ENCODE results near the gene ABLIM1. TPM values are rescaled to one million over a fixed set of nuclear protein-coding genes. Genes with fewer than 3 reads are reported as not detected.

ABLIM1 gene
- total RNA-seq, 1 experiment from 2014 or later: 79.3 TPM

DNA sequence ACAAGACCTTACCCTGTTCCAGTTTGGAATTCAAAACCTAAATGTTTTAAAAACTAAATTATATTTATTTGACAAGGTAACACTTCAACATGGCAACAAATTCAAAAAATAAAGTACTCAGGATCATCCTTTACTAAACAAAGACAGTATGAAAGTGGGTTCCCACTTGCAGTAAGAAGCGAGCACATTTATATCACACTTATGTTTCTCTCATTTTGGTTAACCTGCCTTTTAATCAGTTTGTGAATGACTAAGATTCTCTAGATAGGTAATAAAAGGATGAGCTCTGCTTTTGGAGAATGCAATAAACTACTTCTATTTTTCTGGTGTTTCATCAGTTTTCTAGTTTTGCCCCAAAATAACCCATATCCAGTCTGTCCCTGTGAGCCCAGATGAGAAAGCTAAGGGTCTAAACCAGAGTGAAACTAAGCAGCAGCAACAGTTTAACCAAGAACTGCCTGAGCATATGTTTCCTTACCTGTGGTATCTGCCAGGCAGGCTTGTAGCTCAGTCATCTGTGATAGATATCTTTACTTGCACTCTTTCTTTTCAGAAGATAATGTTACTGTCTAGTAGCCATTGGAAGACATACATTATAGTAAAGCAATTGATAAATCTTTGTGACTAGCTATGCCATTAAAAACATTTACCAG lies 64.1 kb downstream of the ABLIM1 start:
- ChIA-PET POLR2A (no interaction called here), CTCF (no interaction called here)
- Mint-ChIP-seq H3K9me3 (ENCODE audit: unreplicated experiment) (no peaks in the 10 kb centered on the region), H3K4me3 (ENCODE audit: unreplicated experiment) (no peak overlapping the region), H3K27ac (ENCODE audit: unreplicated experiment) (no peak overlapping the region), H3K4me1 (ENCODE audit: low read depth, unreplicated experiment) (peaks cover 9% of the 10 kb centered on the region), H3K36me3 (ENCODE audit: insufficient read depth, unreplicated experiment) (peaks cover 24% of the 10 kb centered on the region), H3K27me3 (ENCODE audit: insufficient read depth, unreplicated experiment) (no peaks in the 10 kb centered on the region)
- H3K27me3 ChIP-seq (replicated peaks; ENCODE audit: control insufficient read depth, insufficient read depth, low read length): no peaks in the 10 kb centered on the region
- BruUV-seq (replicated peaks): no TSS peak
- no peaks in the 10 kb centered on the region for H3K36me3 ChIP-seq (ENCODE audit: control insufficient read depth, insufficient read depth, low read length)
- TF ChIP-seq, protein P1, sequence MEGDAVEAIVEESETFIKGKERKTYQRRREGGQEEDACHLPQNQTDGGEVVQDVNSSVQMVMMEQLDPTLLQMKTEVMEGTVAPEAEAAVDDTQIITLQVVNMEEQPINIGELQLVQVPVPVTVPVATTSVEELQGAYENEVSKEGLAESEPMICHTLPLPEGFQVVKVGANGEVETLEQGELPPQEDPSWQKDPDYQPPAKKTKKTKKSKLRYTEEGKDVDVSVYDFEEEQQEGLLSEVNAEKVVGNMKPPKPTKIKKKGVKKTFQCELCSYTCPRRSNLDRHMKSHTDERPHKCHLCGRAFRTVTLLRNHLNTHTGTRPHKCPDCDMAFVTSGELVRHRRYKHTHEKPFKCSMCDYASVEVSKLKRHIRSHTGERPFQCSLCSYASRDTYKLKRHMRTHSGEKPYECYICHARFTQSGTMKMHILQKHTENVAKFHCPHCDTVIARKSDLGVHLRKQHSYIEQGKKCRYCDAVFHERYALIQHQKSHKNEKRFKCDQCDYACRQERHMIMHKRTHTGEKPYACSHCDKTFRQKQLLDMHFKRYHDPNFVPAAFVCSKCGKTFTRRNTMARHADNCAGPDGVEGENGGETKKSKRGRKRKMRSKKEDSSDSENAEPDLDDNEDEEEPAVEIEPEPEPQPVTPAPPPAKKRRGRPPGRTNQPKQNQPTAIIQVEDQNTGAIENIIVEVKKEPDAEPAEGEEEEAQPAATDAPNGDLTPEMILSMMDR (IDR thresholded peaks at IDR 0.05; ENCODE audit: insufficient read depth in 1 of 2, low read depth in 1 of 2, low read length in 1 of 2, severe bottlenecking in 1 of 2, unreplicated experiment in 1 of 2): no peak
- no peak for DNase-seq
- H3K4me1 ChIP-seq: no peaks in the 10 kb centered on the region
- H3K4me3 ChIP-seq (ENCODE audit: low read depth, low read length): no peak overlapping the region
- no peaks in the 10 kb centered on the region for H3K9me3 ChIP-seq
- intact Hi-C loops (cut with micrococcal nuclease; ENCODE audit: unreplicated experiment): no loop called here

- Mint-ChIP-seq H3K27ac (ENCODE audit: unreplicated experiment) (no peak overlapping the region), H3K36me3 (ENCODE audit: insufficient read depth, unreplicated experiment) (peaks cover 24% of the 10 kb centered on the region), H3K4me3 (ENCODE audit: unreplicated experiment) (no peak overlapping the region), H3K27me3 (ENCODE audit: insufficient read depth, unreplicated experiment) (no peaks in the 10 kb centered on the region), H3K4me1 (ENCODE audit: low read depth, unreplicated experiment) (peaks cover 9% of the 10 kb centered on the region), H3K9me3 (ENCODE audit: unreplicated experiment) (no peaks in the 10 kb centered on the region)
- H3K9me3 ChIP-seq: no peaks in the 10 kb centered on the region
- H3K27me3 ChIP-seq (replicated peaks; ENCODE audit: control insufficient read depth, insufficient read depth, low read length): no peaks in the 10 kb centered on the region
- H3K4me3 ChIP-seq (ENCODE audit: low read depth, low read length): no peak overlapping the region
- ChIA-PET CTCF (no interaction called here), POLR2A (no interaction called here)
- TF ChIP-seq, protein P1 (IDR thresholded peaks at IDR 0.05; ENCODE audit: insufficient read depth in 1 of 2, low read depth in 1 of 2, low read length in 1 of 2, severe bottlenecking in 1 of 2, unreplicated experiment in 1 of 2): no peak
- BruUV-seq (replicated peaks): no TSS peak
- no peaks in the 10 kb centered on the region for H3K36me3 ChIP-seq (ENCODE audit: control insufficient read depth, insufficient read depth, low read length)
- DNase-seq: no peak
- no peaks in the 10 kb centered on the region for H3K4me1 ChIP-seq
- intact Hi-C loops (cut with micrococcal nuclease; ENCODE audit: unreplicated experiment): no loop called here
Observed at GRCh38 chr10:114593240-114593792, 64.8 kb downstream of the ABLIM1 start.

DNA sequence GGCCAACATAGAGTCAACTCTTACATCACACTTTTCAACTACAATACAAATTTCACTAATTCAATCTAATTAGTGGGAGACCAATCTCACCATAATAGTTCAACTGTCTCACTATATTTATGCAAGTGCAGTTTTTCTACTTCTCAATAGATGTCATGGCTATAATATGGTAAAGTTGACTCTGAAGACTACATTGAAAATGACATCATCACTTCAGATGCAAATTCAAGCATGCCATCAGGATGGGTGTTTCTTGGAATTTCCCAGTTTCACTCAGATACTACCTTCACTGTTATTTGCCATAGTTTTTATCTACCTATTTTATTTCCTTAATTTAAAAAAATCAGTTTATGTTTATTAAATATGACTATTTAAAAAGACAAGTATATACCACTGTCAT lies 67.1 kb downstream of the ABLIM1 start:
- DNase-seq: no peak
- Mint-ChIP-seq H3K27me3 (ENCODE audit: insufficient read depth, unreplicated experiment) (no peaks in the 10 kb centered on the region), H3K27ac (ENCODE audit: unreplicated experiment) (no peak overlapping the region), H3K4me3 (ENCODE audit: unreplicated experiment) (no peak overlapping the region), H3K36me3 (ENCODE audit: insufficient read depth, unreplicated experiment) (peaks cover 12% of the 10 kb centered on the region), H3K4me1 (ENCODE audit: low read depth, unreplicated experiment) (no peaks in the 10 kb centered on the region), H3K9me3 (ENCODE audit: unreplicated experiment) (no peaks in the 10 kb centered on the region)
- H3K4me1 ChIP-seq: no peaks in the 10 kb centered on the region
- H3K27me3 ChIP-seq (replicated peaks; ENCODE audit: control insufficient read depth, insufficient read depth, low read length): no peaks in the 10 kb centered on the region
- ChIA-PET POLR2A (no interaction called here), CTCF (no interaction called here)
- H3K9me3 ChIP-seq: no peaks in the 10 kb centered on the region
- intact Hi-C loops (cut with micrococcal nuclease; ENCODE audit: unreplicated experiment): no loop called here
- no peaks in the 10 kb centered on the region for H3K36me3 ChIP-seq (ENCODE audit: control insufficient read depth, insufficient read depth, low read length)
- TF ChIP-seq, protein P1 (IDR thresholded peaks at IDR 0.05; ENCODE audit: insufficient read depth in 1 of 2, low read depth in 1 of 2, low read length in 1 of 2, severe bottlenecking in 1 of 2, unreplicated experiment in 1 of 2): no peak
- no TSS peak for BruUV-seq (replicated peaks)
- no peak overlapping the region for H3K4me3 ChIP-seq (ENCODE audit: low read depth, low read length)
